OCI-LY1 (cell line): ENCODE results near the gene CBLIF.

Experiments
- H2AFZ ChIP-seq: fragments of 200-600 bp; sonication (generic), shearing (Covaris generic); 2 replicates; pipeline ENCODE4 v1.6.0; 2014; ENCODE audit warnings: antibody characterized with exemption, mild to moderate bottlenecking, low read length
- H3F3A ChIP-seq: fragments of 200-600 bp; sonication (generic), shearing (Covaris generic); 2 replicates; pipeline ENCODE4 v1.6.0; 2014; ENCODE audit warnings: mild to moderate bottlenecking, antibody characterized with exemption, low read length, moderate library complexity; ENCODE audit not compliant: insufficient read depth
- H3K27ac ChIP-seq: fragments of 200-600 bp; sonication (generic); 2 replicates; pipeline ENCODE4 v1.5.1; 2014; ENCODE audit warnings: low read length, mixed run types, mild to moderate bottlenecking, low read depth; ENCODE audit not compliant: poor library complexity, severe bottlenecking
- H3K27me3 ChIP-seq: fragments of 200-600 bp; sonication (generic); 2 replicates; pipeline ENCODE4 v1.6.0; 2014; ENCODE audit warnings: antibody characterized with exemption, mild to moderate bottlenecking, low read length, moderate library complexity; ENCODE audit not compliant: insufficient read depth
- H3K36me3 ChIP-seq: fragments of 200-600 bp; sonication (generic); 2 replicates; pipeline ENCODE4 v1.6.1; 2014; ENCODE audit warnings: mild to moderate bottlenecking, antibody characterized with exemption, low read length, moderate library complexity, mixed read lengths; ENCODE audit not compliant: insufficient read depth
- H3K4me1 ChIP-seq: fragments of 200-600 bp; sonication (generic); 2 replicates; pipeline ENCODE4 v1.5.1; 2014; ENCODE audit warnings: mild to moderate bottlenecking, low read length, moderate library complexity; ENCODE audit not compliant: insufficient read depth, severe bottlenecking
- H3K4me2 ChIP-seq: fragments of 200-600 bp; sonication (generic), shearing (Covaris generic); 2 replicates; pipeline ENCODE4 v1.6.1; 2014; ENCODE audit warnings: low read length
- H3K4me3 ChIP-seq: fragments of 200-600 bp; sonication (generic); 2 replicates; pipeline ENCODE4 v1.5.1; 2014; ENCODE audit warnings: low read length, low read depth, mild to moderate bottlenecking, mixed read lengths; ENCODE audit not compliant: poor library complexity, severe bottlenecking
- H3K79me2 ChIP-seq: fragments of 200-600 bp; shearing (Covaris generic); 2 replicates; pipeline ENCODE4 v1.6.1; 2016; ENCODE audit warnings: mixed run types, low read length, mixed read lengths; ENCODE audit not compliant: insufficient read depth
- H3K9ac ChIP-seq: fragments of 200-600 bp; sonication (generic), shearing (Covaris generic); 2 replicates; pipeline ENCODE4 v1.6.1; 2014; ENCODE audit warnings: mild to moderate bottlenecking, low read length, mixed read lengths
- H3K9me2 ChIP-seq: fragments of 200-600 bp; sonication (generic), shearing (Covaris generic); 2 replicates; pipeline ENCODE4 v1.6.1; 2014; ENCODE audit warnings: low read depth, mild to moderate bottlenecking, low read length, mixed read lengths
- H3K9me3 ChIP-seq: fragments of 200-600 bp; shearing (Covaris generic); 2 replicates; pipeline ENCODE4 v1.6.1; 2014; ENCODE audit warnings: low read length, mixed read lengths
- H4K20me1 ChIP-seq: fragments of 200-600 bp; sonication (generic), shearing (Covaris generic); 2 replicates; pipeline ENCODE4 v1.6.0; 2016; ENCODE audit warnings: mild to moderate bottlenecking, low read length; ENCODE audit not compliant: insufficient read depth
- CTCF ChIP-seq: fragments of 200-600 bp; sonication (generic), shearing (Covaris generic); IDR thresholded peaks from 2 replicates; pipeline ENCODE4 v1.5.1; 2017; ENCODE audit warnings: mild to moderate bottlenecking, antibody characterized with exemption, low read length, moderate library complexity, mixed read lengths
- EZH2 ChIP-seq: fragments of 200-600 bp; sonication (generic), shearing (Covaris generic); IDR thresholded peaks from 2 replicates; pipeline ENCODE4 v1.8.0; 2017; ENCODE audit warnings: borderline replicate concordance, mixed run types, mild to moderate bottlenecking, antibody characterized with exemption, low read length, moderate library complexity, mixed read lengths

The CBLIF gene

GRCh38 chr11:59783632-59784090 is 61.6 kb downstream of the CBLIF start:
- H3K4me3 ChIP-seq: no peak overlapping the region
- H3K4me2 ChIP-seq: no peak overlapping the region
- no peak overlapping the region for H3K27ac ChIP-seq
- H3K9me3 ChIP-seq: peaks cover 9% of the 10 kb centered on the region
- no peak overlapping the region for H2AFZ ChIP-seq
- H3K4me1 ChIP-seq: no peaks in the 10 kb centered on the region
- H3K36me3 ChIP-seq: no peaks in the 10 kb centered on the region; the same call in 1 of the 2 replicates
- no peaks in the 10 kb centered on the region for H3K9me2 ChIP-seq
- no peak for TF ChIP-seq CTCF
- TF ChIP-seq EZH2: no peak
- H3F3A ChIP-seq: no peaks in the 10 kb centered on the region
- H3K27me3 ChIP-seq: no peaks in the 10 kb centered on the region
- no peaks in the 10 kb centered on the region for H4K20me1 ChIP-seq
- H3K79me2 ChIP-seq: no peaks in the 10 kb centered on the region
- H3K9ac ChIP-seq: no peak overlapping the region

DNA sequence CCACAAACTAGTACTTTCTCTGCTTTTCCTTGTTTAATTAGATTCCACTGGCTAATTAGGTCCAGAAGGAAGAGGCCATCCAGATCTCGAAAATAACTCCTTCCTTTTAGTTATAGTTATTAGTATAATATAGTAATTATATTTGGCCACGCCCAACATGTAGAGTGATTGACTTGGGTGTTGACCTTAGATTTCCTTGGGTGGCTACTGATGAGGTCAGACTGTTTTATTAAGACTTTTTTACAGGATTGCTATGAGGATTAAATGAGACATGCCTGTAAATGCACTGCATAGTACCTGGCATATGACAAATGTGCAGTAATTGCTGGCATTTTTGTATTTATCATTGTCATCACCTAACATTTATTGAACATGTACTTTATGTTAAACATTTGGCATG is 63.2 kb downstream of the CBLIF start:
- no peaks in the 10 kb centered on the region for H3K27me3 ChIP-seq
- H3K9ac ChIP-seq: no peak overlapping the region
- H3K36me3 ChIP-seq: no peaks in the 10 kb centered on the region; the same call in 1 of the 2 replicates
- peaks cover 9% of the 10 kb centered on the region for H3K9me3 ChIP-seq
- TF ChIP-seq EZH2: no peak
- no peak for TF ChIP-seq CTCF
- H3K4me3 ChIP-seq: no peak overlapping the region
- H3F3A ChIP-seq: no peaks in the 10 kb centered on the region
- H3K79me2 ChIP-seq: no peaks in the 10 kb centered on the region
- no peaks in the 10 kb centered on the region for H4K20me1 ChIP-seq
- H3K4me2 ChIP-seq: no peak overlapping the region
- H3K27ac ChIP-seq: no peak overlapping the region
- no peak overlapping the region for H2AFZ ChIP-seq
- no peaks in the 10 kb centered on the region for H3K9me2 ChIP-seq
- H3K4me1 ChIP-seq: no peaks in the 10 kb centered on the region

DNA sequence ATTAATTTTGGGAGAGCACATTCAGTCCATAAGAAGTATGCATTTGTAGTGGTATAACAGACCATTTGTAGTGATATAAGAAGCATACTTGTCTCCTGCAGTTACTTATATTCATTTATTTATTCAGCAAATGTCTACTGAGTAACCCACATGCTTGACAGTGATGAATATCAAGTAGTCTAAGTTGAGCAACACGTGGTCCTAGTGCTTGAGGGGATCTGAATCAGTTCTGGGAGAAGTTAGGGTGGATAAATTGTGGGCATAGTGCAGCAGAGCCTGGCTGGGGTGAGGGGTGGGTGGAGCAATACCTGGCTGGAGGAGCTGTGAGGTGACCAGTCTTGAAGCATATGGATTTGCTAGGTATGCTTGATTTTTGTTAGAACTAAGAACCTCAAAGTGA is 65.8 kb downstream of the CBLIF start:
- H3F3A ChIP-seq: no peaks in the 10 kb centered on the region
- no peaks in the 10 kb centered on the region for H3K9me2 ChIP-seq
- H3K9ac ChIP-seq: no peak overlapping the region
- peaks cover 5% of the 10 kb centered on the region; the same call in 1 of the 2 replicates for H3K9me3 ChIP-seq
- no peaks in the 10 kb centered on the region for H4K20me1 ChIP-seq
- no peaks in the 10 kb centered on the region for H3K4me1 ChIP-seq
- no peak overlapping the region for H2AFZ ChIP-seq
- no peaks in the 10 kb centered on the region for H3K79me2 ChIP-seq
- no peaks in the 10 kb centered on the region for H3K36me3 ChIP-seq
- H3K27me3 ChIP-seq: no peaks in the 10 kb centered on the region
- TF ChIP-seq EZH2: no peak
- TF ChIP-seq CTCF: no peak
- H3K27ac ChIP-seq: no peak overlapping the region
- no peak overlapping the region for H3K4me2 ChIP-seq
- no peak overlapping the region for H3K4me3 ChIP-seq
